EL (cell line): ENCODE measurements around the gene TAF6.

Experiments
- DNase-seq: peaks from one replicate; pipeline ENCODE4 v3.0.0-alpha.2; 2016

Gene TAF6

GRCh38 chr7:100091411-100092181, 27.6 kb downstream of the TAF6 start:
- peak; percentile 71 for DNase-seq

- DNase-seq: peak; percentile 22
Measured at GRCh38 chr7:100090527-100091410, 28.4 kb downstream of the TAF6 start.

- peak; percentile 53 for DNase-seq
Measured at GRCh38 chr7:100089458-100090196, 29.5 kb downstream of the TAF6 start.

GRCh38 chr7:100088621-100089457, 30.3 kb downstream of the TAF6 start, which contains the start of gene COPS6:
Gene COPS6, plus strand, starts transcription at chr7:100088969. Its CDS starts 22 bp downstream, at chr7:100088991.
- DNase-seq: peak; percentile 72

GRCh38 chr7:100088095-100088620, 31.0 kb downstream of the TAF6 start:
- no peak for DNase-seq

GRCh38 chr7:100087055-100087750, 32.0 kb downstream of the TAF6 start:
- peak; percentile 98 for DNase-seq

GRCh38 chr7:100085515-100085914, 33.6 kb downstream of the TAF6 start:
- DNase-seq: no peak

GRCh38 chr7:100082978-100083377, 36.2 kb downstream of the TAF6 start:
- no peak for DNase-seq

- peak; percentile 99 for DNase-seq
Measured at GRCh38 chr7:100081535-100082102, 37.5 kb downstream of the TAF6 start, which contains the start of gene ZNF3. Gene ZNF3, minus strand, starts transcription at chr7:100081723. Its CDS starts 4,366 bp downstream, at chr7:100077357.

GRCh38 chr7:100080907-100081534, 38.1 kb downstream of the TAF6 start:
- no peak for DNase-seq

- no peak for DNase-seq
Measured at GRCh38 chr7:100079024-100079560, 40.1 kb downstream of the TAF6 start.

- no peak for DNase-seq
Measured at GRCh38 chr7:100077205-100077604, 42.0 kb downstream of the TAF6 start.

- no peak for DNase-seq
Measured at GRCh38 chr7:100075418-100075817, 43.7 kb downstream of the TAF6 start.

GRCh38 chr7:100074841-100075240, 44.3 kb downstream of the TAF6 start:
- no peak for DNase-seq

- no peak for DNase-seq
Measured at GRCh38 chr7:100072462-100072861, 46.7 kb downstream of the TAF6 start.

- no peak for DNase-seq
Measured at GRCh38 chr7:100071018-100071723, 48.0 kb downstream of the TAF6 start.

GRCh38 chr7:100069991-100070390, 49.2 kb downstream of the TAF6 start:
- DNase-seq: no peak

- no peak for DNase-seq
Measured at GRCh38 chr7:100066953-100067352, 52.2 kb downstream of the TAF6 start.
